NCI-H1105 treated with DMSO at 0.1 percent for 48 hours (cell line): ENCODE measurements around the gene CNTLN.
A peak's percentile ranks its signal among the peaks of the same experiment; 100 is the strongest.
"Not testable (repeated sequence)": the region's sequence is repeated elsewhere in the genome, so short reads cannot be mapped to it uniquely, and the experiment has no call there.

Experiments
- DNase-seq: peaks from one replicate; lab custom pipeline; 2025; lab: John Stamatoyannopoulos, UW

CNTLN gene

DNA sequence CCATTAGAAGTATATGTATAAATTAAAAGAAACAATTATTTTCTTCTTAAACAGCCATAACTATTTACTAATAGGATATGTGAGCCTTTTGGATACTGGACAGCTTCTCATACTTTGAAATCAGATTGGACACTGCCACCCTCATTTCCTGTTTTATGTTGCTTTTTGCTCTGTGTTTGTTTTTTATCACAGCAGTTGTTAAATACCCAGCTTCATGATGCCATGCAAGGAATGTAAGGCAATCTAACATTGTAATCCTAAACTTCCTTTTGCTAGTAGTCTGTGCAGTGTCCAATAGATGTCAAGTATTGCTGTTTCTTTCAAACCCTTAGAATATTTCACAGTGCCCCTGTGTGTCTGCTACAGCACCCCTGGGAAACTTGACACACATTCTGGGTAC is 56.2 kb downstream of the CNTLN start:
- DNase-seq = no peak

DNA sequence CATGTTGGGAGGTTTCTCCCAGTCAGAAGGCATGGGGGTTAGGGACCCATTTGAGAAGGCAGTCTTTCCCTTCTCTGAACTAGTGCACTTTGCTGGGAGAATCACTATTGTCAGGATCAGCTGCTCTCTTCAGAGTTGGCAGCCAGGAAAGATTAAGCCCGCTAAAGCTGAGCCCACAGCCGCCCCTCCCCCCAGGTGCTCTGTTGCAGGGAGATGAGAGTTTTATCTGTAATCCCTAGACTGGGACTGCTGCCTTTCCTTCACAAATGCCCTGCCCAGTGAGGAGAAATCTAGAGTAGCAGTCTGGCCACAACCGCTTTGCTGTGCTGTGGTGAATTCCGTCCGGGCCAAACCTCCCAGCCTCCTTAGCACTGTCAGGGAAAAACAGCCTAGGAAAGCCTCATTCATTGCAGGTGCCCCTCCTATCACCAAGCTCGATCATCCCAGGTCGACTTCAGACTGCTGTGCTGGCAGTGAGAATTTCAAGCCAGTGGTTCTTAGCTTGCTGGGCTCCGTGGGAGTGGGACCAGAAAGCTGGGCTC is 69.8 kb downstream of the CNTLN start:
- DNase-seq = no peak

DNA sequence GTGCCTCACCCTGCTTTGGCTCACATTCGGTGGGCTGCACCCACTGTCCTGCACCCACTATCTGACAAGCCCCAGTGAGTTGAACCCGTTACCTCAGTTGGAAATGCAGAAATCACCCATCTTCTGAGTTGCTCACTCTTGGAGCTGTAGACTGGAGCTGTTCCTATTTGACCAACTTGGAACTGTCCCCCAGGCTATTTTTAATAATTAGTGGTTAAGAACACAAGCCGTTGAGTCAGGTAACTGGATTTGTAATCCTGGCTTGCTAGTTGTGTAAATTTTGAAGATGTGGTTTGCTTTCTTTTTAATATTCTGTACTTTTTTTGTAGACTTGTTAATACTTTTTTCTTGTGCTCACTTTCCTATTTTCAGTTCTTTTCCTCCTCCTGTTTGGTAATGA is 81.2 kb downstream of the CNTLN start:
- DNase-seq = no peak

DNA sequence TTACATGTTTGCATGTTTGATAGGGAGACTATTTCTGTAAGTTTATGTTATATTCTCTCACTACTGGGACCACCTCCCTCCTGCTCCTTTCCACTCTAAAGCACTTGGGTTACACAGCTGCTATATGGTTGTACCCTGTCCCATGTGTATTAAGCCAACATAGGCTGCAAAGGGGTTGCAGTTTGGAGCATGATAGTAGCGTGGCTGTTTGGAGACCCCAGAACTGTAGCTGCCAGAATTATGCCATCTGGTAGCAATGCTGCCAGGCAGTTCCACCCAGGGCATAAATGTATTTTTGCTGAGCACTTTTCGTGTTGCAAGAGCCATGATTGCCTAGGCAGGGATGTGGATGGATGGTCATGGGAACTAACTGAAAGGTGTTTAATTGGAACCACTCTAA is 81.8 kb downstream of the CNTLN start:
- DNase-seq = no peak

DNA sequence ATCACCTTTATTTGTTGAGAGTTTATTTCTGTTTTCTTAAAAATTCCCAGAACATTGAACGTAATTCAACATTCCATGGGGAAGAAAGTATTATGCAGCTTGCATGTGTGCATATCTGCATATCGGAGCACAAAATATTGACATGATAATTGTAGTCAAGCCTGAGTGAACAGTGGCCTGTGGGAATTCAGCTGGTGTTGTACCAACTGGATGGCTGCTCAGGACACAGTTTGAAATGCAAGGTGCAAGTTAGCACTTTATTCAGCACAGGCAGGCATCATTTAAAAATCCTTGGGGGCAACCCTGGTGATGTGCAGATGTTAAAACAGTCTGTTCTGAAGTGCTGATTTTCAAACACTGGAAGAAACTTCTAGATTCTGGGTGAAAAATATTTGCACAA is 82.4 kb downstream of the CNTLN start:
- no peak for DNase-seq

DNA sequence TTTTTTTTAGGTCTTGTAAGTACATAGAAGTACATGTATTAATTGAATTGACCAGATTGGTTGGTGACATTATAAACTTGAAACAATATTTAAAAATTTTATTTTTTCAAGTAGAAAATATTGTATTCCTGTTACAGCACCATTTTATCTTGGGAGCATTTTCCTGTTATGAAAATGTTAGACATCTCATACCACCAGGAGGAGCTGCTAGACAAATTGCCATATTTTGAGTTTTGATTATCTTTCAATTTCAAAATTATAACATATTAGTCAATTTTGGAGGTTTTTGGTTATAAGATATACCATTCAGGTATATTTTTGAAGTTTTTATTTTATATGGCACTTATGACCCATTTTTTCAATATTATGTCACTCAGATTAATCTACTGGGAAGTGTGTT is 84.4 kb downstream of the CNTLN start:
- no peak for DNase-seq

DNA sequence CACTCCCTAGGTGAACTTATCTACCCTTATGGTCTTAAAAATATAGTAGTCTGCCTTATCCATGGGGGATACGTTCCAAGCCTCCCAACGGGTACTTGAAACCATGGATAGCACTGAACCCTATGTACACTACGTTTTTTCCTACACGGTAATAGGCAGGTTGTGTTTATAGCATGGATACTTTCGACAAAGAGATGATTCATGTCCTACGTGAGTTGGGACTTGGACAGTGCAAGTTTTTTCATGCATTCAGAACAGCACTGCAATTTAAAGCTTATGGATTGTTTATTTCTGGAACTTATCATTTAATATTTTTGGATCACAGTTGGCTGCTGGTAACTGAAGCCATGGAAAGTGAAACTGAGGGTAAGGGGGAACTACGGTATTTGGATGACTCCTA is 88.1 kb downstream of the CNTLN start:
- DNase-seq = no peak

DNA sequence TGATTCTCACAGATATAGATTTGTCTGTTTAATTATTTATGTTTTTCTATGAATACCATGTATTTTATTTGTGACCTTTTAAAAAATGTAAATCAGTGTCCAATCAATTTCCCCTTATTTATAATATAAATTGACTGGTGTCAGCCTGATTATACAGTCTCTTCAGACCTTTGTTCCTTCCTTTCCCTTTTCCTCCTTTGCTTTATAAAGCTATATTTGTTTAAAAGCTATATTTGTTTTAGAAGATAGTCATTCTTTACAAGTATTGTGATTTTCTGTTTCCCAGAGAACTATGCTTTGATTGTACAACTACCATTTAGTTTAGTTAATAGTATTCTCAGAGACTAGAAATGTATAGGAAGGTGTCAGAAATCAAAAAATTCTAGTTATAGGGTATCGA is 90.6 kb downstream of the CNTLN start:
- DNase-seq = no peak

DNA sequence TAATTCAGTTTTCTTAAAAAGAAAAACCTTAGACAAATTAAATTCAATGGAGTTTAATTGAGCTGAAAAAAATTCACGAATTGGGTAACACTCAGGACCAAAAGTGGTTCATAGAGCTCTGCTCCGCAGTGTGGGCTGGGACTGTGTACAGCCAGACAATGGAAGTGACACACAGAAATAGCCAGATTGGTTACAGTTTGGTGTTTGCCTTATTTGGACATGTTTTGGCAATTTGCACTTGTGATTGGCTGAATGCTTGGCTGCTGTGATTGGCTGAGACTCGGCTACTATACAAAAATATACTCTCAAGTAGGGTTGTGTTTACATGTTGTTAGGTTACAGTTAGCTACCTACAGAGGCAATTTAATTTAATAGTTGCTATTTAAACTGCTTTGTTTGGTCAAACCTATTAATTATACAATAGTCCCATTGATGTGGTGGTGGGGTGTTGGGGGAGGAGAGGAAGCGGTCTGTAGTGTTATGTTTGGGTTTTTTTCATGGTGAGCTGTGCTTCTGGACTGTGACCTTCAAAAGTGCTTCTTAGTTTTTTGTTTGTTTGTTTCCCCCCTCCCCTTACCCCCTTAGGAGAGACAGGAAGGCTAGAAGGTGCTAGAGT is 95.2 kb downstream of the CNTLN start:
- DNase-seq = no peak

DNA sequence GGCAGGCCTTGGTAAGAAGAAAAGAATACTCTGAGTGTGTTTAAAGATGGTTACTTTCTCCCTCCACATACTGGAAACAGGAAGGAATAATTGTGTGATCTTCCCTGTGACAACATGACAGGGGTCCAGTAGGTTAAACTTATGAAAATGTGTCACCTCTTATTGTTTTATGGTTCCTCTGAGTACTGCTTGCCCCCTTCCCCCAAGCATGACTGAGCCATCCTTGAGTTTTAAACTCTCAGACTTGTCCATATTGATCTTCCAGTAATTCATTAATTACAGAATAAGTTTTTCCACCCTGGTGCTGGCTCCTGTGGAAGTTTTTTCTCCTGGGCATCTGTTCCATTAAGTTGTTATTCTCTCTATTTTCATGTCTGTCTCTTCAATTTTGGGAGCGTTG is 95.8 kb downstream of the CNTLN start:
- no peak for DNase-seq

DNA sequence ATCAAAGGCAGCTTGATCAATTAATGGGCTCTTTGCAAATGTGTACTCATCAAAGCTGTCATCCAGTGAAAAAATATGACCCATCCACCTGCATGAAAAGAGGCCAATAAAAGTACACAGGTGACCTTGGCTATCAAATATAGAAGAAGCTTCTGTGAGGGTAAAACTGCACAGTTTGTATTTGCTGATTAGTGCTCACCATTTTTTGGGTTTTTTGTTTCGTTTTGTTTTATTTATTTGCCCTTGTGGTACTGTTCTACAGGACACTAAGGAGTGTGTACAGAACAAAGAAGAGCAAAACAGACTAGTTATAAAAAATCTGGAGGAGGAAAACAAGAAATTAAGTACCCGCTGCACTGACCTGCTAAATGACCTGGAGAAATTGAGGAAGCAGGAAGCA is 101.3 kb downstream of the CNTLN start:
- DNase-seq = peak; percentile 10

DNA sequence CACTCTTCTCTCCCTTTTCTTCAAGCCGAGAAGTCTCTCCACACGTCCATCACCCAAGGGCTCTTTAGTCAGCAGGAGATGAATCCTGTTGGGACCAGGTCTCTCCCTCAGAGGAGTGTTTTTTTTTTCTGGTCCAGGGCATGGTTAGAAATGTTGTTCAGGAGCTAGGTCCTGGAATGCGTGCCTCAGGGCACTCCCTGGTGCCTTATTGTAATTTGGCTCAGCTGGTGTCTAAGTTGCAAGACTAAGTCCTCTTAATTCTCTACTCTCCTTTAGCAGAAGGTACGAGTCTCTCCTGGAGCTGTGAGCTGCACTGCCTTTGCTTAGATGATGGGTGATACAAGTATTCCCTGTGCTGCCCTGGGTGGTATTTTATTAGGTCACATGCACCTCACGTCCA is 111.9 kb downstream of the CNTLN start:
- DNase-seq = no peak

DNA sequence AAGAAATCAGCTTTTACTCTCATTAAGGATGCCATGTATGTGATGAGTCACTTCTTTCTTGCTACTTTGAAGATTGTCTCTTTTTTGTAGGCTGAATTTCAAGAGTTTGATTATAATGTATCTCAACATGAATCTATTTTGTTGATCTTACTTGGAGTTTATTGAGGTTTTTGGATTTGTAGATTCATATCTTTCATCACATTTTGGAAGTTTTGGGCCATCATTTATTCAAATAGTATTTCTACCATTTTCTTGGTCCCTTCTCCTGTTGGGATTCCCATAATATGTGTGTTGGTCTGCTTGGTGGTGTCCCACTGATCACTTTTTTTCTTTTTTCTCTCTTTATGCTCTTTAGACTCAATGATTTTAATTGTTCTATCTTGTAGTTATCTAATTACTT is 116.3 kb downstream of the CNTLN start:
- no peak for DNase-seq

DNA sequence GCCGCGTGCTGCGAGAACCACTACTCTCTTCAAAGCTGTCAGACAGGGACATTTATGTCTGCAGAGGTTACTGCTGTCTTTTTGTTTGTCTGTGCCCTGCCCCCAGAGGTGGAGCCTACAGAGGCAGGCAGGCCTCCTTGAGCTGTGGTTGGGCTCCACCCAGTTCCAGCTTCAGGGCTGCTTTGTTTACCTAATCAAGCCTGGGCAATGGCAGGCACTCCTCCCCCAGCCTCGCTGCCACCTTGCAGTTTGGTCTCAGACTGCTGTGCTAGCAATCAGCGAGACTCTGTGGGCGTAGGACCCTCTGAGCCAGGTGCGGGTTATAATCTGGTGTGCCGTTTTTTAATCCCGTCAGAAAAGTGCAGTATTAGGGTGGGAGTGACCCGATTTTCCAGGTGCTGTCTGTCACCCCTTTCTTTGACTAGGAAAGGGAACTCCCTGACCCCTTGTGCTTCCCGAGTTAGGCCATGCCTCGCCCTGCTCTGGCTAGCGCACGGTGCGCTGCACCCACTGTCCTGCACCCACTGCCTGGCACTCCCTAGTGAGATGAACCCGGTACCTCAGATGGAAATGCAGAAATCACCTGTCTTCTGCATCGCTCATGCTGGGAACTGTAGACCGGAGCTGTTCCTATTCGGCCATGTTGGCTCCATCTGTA is 133.8 kb downstream of the CNTLN start:
- peak; percentile 79 for DNase-seq

DNA sequence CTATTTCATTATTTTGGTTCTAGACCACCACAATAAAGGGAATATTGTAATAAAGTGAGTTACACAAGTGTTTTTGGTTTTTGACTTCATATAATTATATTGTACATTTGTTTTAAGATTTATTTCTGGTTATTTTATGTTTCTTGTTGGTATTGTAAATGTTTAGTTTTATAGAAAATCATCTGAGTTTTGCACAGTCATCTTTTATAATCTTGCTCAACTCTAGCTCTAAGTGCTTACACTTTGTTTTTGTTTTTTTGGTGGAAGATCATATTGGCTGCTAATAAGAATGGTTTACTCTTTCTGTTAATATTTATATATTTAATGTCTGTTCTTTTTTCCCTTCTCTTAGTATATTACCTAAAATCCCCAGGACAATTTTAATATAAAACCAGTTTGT is 135.0 kb downstream of the CNTLN start:
- no peak for DNase-seq

DNA sequence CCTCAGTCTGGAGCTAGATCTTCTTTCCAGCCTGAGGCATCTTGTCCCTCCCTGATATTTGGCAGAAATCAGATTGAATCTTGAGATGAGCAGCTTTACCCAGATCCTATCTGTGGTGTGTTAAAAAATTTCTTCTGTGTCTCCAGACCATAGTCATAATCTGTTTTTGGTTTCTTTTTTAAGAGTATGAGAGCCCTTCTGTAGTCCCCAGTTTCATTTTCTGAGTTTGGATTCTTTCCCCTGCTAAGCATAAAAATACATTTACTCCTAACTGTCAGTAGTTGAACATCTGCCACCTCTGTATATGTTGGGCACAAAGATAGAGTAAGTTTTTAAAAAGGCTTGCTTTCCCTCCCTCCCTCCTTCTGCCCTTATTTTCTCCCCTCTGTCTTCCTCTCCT is 137.7 kb downstream of the CNTLN start:
- DNase-seq = no peak

DNA sequence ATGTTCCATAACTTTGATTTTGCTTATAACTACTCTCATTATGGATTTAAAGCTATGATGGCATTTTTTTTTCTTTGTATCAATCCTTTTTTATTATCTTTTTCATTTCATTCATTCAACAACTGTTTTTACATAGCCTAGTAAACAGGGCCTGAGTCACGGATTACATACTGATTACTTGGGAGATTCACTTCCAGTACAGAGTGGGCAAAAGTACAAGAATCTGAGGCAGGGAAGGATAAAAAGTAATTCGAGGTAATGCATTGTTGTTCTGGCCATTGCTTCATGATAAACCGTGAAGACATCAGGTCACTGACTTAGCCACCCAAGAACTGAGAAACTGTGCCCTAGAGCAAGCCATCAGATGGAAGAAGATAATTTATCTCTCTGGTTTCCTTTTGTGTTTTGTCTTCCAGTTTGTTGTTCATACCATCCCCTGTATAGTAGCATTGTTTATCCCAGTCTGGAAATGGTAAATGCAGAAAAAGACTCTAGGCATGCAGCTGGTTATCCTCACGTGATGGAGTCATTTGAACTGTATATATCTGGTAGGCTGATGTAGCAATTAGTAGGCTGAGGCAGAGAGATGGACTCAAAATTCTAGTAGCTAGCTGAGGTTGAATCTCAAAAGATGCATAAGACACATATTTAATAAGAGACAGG is 145.6 kb downstream of the CNTLN start:
- no peak for DNase-seq

DNA sequence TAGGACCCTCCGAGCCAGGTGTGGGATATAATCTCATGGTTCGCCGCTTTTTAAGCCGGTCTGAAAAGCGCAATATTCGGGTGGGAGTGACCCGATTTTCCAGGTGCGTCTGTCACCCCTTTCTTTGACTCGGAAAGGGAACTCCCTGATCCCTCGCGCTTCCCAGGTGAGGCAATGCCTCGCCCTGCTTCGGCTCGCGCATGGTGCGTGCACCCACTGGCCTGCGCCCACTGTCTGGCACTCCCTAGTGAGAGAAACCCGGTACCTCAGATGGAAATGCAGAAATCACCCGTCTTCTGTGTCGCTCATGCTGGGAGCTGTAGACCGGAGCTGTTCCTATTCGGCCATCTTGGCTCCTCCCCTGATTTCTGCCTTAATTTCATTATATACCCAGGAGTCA is 155.8 kb downstream of the CNTLN start:
- DNase-seq = not testable (repeated sequence)

DNA sequence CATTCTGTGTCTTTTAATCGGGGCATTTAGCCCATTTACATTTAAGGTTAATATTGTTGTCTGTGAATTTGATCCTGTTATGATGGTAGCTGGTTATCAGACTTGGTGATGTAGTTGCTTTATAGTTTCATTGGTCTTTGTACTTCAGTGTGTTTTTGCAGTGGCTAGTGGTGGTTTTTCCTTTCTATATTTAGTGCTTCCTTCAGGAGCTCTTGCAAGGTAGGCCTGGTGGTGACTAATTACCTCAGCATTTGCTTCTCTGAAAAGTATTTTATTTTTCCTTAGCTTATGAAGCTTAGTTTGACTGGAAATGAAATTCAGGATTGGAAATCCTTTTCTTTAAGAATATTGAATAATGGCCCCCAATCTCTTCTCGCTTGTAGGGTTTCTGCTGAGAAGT is 156.9 kb downstream of the CNTLN start:
- DNase-seq = no peak

DNA sequence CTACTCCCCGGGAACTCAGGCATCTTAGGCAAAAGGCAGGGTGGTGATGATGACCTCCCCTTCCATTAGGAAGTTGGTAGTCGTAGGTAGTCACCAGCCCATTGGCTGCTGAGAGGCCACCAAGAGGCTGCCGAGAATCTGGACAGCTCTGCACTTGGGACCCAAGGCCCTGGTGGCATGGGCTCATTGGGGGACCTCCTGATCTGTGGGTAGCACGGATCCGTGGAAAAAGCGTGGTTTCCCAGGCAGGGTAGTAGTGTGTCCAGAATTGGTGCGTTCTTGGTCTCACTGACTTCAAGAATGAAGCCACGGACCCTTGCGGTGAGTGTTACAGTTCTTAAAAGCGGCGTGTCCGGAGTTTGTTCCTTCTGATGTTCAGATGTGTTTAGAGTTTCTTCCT is 158.8 kb downstream of the CNTLN start:
- DNase-seq = no peak

DNA sequence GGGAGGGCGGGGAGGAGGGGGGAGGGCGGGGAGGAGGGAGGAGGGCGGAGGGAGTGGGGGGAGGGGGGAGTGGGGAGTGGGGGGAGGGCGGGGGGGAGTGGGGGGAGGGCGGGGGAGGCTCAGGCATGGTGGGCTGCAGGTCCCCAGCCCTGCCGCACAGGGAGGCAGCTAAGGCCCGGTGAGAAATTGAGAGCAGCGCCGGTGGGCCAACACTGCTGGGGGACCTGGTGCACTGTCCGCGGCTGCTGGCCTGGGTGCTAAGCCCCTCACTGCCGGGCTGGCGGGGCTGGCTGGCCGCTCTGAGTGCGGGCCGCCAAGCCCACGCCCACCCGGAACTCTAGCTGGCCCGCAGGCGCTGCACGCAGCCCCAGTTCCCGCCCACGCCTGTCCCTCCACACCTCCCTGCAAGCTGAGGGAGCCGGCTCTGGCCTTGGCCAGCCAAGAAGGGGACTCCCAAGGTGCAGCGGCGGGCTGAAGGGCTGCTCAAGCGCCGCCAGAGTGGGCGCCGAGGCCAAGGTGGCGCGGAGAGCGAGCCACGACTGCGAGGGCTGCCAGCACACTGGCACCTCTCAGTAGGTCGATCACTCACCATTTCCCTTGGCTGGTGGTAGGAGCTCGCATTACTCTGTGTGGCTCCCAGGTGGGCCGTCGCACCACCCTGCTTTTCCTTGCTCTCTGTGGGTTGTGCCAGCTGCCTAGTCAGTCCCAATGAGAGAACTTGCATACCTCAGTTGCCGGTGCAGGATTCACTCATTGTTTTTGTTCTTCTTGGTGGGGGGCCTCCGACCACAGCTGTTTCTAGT is 160.2 kb downstream of the CNTLN start:
- no peak for DNase-seq

DNA sequence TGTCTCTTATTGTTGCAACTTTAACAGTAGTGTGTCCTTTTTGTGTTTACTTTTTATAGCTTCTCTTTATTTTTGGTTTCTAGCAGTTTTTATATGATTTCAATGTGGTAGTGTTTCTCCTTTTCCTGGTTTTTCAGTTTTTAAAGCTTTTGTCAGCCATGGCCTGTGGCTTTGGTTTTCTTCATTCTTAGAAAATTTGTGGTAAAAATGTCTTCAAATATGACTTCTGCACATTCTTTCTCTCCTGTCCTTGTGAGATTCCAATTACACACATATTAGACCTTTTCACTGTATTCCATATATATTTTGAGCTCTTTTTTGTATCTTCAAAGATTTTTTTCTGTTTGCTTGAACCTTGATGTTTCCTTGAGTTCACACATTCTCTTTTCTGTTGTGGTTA is 180.5 kb downstream of the CNTLN start:
- no peak for DNase-seq
